DND-41 (cell line): ENCODE results near the gene RGS3.
"Not testable (repeated sequence)": the region's sequence is repeated elsewhere in the genome, so short reads cannot be mapped to it uniquely, and the experiment has no call there.

ENCODE experiments used
- ATAC-seq: fragments of 200-7000 bp; cut with Tn5 transposase; 3 replicates; pipeline ENCODE4 v1.9.1; 2021; ENCODE audit warnings: low read depth; ENCODE audit not compliant: insufficient read depth
- DNase-seq: peaks from one replicate; pipeline ENCODE4 v3.0.0-alpha.2; 2020
- H2AFZ ChIP-seq: 2 replicates; pipeline ENCODE4 v1.6.0; 2012; ENCODE audit warnings: low read depth, low read length
- H3K27ac ChIP-seq: 2 replicates; pipeline ENCODE4 v1.5.1; 2012; ENCODE audit warnings: low read length, inconsistent platforms
- H3K27me3 ChIP-seq: fragments of 200-600 bp; sonication (generic); 2 replicates; pipeline ENCODE4 v1.6.0; 2012; ENCODE audit warnings: low read length, mild to moderate bottlenecking, inconsistent platforms; ENCODE audit not compliant: insufficient read depth, poor library complexity
- H3K36me3 ChIP-seq: 2 replicates; pipeline ENCODE4 v1.5.1; 2012; ENCODE audit warnings: low read length, inconsistent platforms; ENCODE audit not compliant: insufficient read depth
- H3K4me1 ChIP-seq: 2 replicates; pipeline ENCODE4 v1.5.1; 2012; ENCODE audit warnings: mild to moderate bottlenecking, low read length; ENCODE audit not compliant: insufficient read depth
- H3K4me2 ChIP-seq: 2 replicates; pipeline ENCODE4 v1.6.0; 2012; ENCODE audit warnings: mild to moderate bottlenecking, moderate library complexity, low read length, inconsistent platforms; ENCODE audit not compliant: insufficient read depth
- H3K4me3 ChIP-seq, 2 experiments: fragments of 200-600 bp in 1 of 2; shearing (Covaris generic) in 1 of 2; 2 replicates each; pipeline ENCODE4 v1.5.1; 2012 to 2016; ENCODE audit warnings: inconsistent platforms in 2 of 2, low read length in 2 of 2, mild to moderate bottlenecking in 2 of 2, low read depth in 1 of 2, moderate library complexity in 1 of 2
- H3K79me2 ChIP-seq: 2 replicates; pipeline ENCODE4 v1.6.0; 2012; ENCODE audit warnings: low read length, inconsistent platforms; ENCODE audit not compliant: insufficient read depth
- H3K9ac ChIP-seq: 2 replicates; pipeline ENCODE4 v1.6.0; 2012; ENCODE audit warnings: low read depth, mild to moderate bottlenecking, inconsistent platforms, low read length, moderate library complexity
- H3K9me3 ChIP-seq: 2 replicates; pipeline ENCODE4 v1.5.1; 2012; ENCODE audit warnings: low read length, moderate library complexity, mild to moderate bottlenecking, inconsistent platforms; ENCODE audit not compliant: insufficient read depth, severe bottlenecking
- H4K20me1 ChIP-seq: 2 replicates; pipeline ENCODE4 v1.6.0; 2012; ENCODE audit warnings: low read length; ENCODE audit not compliant: insufficient read depth
- EZH2 ChIP-seq: IDR thresholded peaks from 3 replicates; pipeline ENCODE4 v1.6.1; 2012; ENCODE audit warnings: borderline replicate concordance, low read depth, mild to moderate bottlenecking, moderate library complexity, low read length, inconsistent platforms; ENCODE audit not compliant: severe bottlenecking
- TF ChIP-seq, protein P1 (sequence below): IDR thresholded peaks from 2 replicates; pipeline ENCODE4 v1.5.1; 2012; ENCODE audit warnings: borderline replicate concordance, low read length, moderate library complexity, mild to moderate bottlenecking; ENCODE audit not compliant: poor library complexity, severe bottlenecking; ENCODE audit errors: extremely low read depth

Gene RGS3

DNA sequence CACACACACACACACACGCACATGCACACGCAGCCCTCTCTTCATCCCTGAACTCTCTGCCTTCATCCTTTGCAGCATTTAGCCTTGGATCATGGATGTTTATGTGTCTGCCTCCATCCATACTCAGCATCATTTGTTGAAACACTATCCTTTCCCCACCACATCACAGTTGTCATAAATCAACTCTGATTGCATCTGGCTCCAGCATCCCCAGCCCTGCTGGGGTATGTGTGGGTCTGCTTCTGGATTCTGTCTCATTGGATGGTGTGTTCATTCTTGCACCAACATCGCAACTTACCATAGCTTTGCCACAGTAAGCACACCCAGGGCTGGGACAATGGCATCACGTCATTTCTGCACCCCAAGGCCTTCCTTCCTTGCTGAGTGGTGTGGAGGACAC, 175.4 kb downstream of the RGS3 start:
- H2AFZ ChIP-seq: no peak overlapping the region
- no peaks in the 10 kb centered on the region for H3K36me3 ChIP-seq
- TF ChIP-seq EZH2: no peak
- TF ChIP-seq, protein P1, sequence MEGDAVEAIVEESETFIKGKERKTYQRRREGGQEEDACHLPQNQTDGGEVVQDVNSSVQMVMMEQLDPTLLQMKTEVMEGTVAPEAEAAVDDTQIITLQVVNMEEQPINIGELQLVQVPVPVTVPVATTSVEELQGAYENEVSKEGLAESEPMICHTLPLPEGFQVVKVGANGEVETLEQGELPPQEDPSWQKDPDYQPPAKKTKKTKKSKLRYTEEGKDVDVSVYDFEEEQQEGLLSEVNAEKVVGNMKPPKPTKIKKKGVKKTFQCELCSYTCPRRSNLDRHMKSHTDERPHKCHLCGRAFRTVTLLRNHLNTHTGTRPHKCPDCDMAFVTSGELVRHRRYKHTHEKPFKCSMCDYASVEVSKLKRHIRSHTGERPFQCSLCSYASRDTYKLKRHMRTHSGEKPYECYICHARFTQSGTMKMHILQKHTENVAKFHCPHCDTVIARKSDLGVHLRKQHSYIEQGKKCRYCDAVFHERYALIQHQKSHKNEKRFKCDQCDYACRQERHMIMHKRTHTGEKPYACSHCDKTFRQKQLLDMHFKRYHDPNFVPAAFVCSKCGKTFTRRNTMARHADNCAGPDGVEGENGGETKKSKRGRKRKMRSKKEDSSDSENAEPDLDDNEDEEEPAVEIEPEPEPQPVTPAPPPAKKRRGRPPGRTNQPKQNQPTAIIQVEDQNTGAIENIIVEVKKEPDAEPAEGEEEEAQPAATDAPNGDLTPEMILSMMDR: no peak
- no peak overlapping the region for H3K4me3 ChIP-seq
- H3K4me1 ChIP-seq: no peaks in the 10 kb centered on the region
- H3K4me2 ChIP-seq: no peak overlapping the region
- peaks cover 2% of the 10 kb centered on the region for H3K27me3 ChIP-seq
- DNase-seq (no peak), ATAC-seq (no peak)
- H4K20me1 ChIP-seq: no peaks in the 10 kb centered on the region
- H3K9me3 ChIP-seq: no peaks in the 10 kb centered on the region
- no peak overlapping the region for H3K27ac ChIP-seq
- no peak overlapping the region for H3K9ac ChIP-seq
- H3K79me2 ChIP-seq: no peaks in the 10 kb centered on the region

- not testable (repeated sequence) for H3K4me3 ChIP-seq, H3K27ac ChIP-seq, H3K9ac ChIP-seq, DNase-seq, H3K79me2 ChIP-seq, H3K4me1 ChIP-seq, H3K4me2 ChIP-seq, ATAC-seq, H3K36me3 ChIP-seq, H2AFZ ChIP-seq, H4K20me1 ChIP-seq, H3K9me3 ChIP-seq, H3K27me3 ChIP-seq
Observed at GRCh38 chr9:113639411-113639970, 176.0 kb downstream of the RGS3 start.

DNA sequence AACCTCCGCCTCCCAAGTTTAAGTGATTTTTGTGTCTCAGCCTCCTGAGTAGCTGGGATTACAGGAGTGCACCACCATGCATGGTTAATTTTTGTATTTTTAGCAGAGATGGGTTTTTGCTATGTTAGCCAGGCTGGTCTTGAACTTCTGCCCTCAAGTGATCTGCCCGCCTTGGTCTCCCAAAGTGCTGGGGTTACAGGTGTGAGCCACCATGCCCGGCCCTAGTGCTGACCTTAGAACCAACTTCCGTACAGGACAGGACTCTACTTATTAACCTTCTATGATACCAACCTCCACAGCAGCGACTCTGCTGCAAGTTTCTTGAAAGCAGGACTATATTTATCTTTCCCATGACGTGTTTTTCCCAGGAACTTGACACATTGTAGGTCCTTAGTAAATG, 176.9 kb downstream of the RGS3 start:
- no peak overlapping the region for H3K4me2 ChIP-seq
- H3K9me3 ChIP-seq: no peaks in the 10 kb centered on the region
- TF ChIP-seq EZH2: no peak
- TF ChIP-seq, protein P1: no peak
- no peak overlapping the region for H2AFZ ChIP-seq
- DNase-seq (no peak), ATAC-seq (no peak)
- H3K27ac ChIP-seq: no peak overlapping the region
- H4K20me1 ChIP-seq: no peaks in the 10 kb centered on the region
- H3K36me3 ChIP-seq: no peaks in the 10 kb centered on the region
- no peak overlapping the region for H3K9ac ChIP-seq
- H3K79me2 ChIP-seq: no peaks in the 10 kb centered on the region
- no peak overlapping the region for H3K4me3 ChIP-seq
- no peaks in the 10 kb centered on the region for H3K27me3 ChIP-seq
- H3K4me1 ChIP-seq: no peaks in the 10 kb centered on the region

GRCh38 chr9:113641100-113641885, 177.8 kb downstream of the RGS3 start:
- Histone ChIP-seq H3K4me3 (no peak overlapping the region), H3K36me3 (no peaks in the 10 kb centered on the region), H3K4me1 (no peaks in the 10 kb centered on the region), H3K79me2 (no peaks in the 10 kb centered on the region), H3K9me3 (no peaks in the 10 kb centered on the region), H2AFZ (no peak overlapping the region), H3K27me3 (no peaks in the 10 kb centered on the region), H3K27ac (no peak overlapping the region), H4K20me1 (no peaks in the 10 kb centered on the region), H3K9ac (no peak overlapping the region), H3K4me2 (no peak overlapping the region)
- no peak for DNase-seq
- no peak for ATAC-seq
- TF ChIP-seq EZH2: no peak
- TF ChIP-seq, protein P1: no peak
